Measurements from ENCODE around the gene FRMD5.

GRCh38 chr15:44075535-44075934, 119.5 kb downstream of the FRMD5 start:
- TF ChIP-seq CTCF (IDR thresholded peaks at IDR 0.05) (no peak), POLR2A (IDR thresholded peaks at IDR 0.05) (no peak)
